Measurements from ENCODE around the gene ALPI. TPM values are rescaled to one million over a fixed set of nuclear protein-coding genes. Genes with fewer than 3 reads are reported as not detected.
"Not testable (repeated sequence)": the region's sequence is repeated elsewhere in the genome, so short reads cannot be mapped to it uniquely, and the experiment has no call there.

ALPI gene
- total RNA-seq, 4 donors from 2014 or later = not detected

- no CpG with 5 or more reads among the region's 21 CpGs for WGBS, 2 donors
Measured at GRCh38 chr2:232444409-232445148, 11.4 kb upstream of the ALPI start.

GRCh38 chr2:232445149-232445885 lies 10.6 kb upstream of the ALPI start:
- WGBS, 2 donors = 70% methylated on average over 2 of the region's 29 CpGs; no CpG with 5 or more reads in 1 of the 2 donors
- DNase-seq, H3K36me3 ChIP-seq, H3K27me3 ChIP-seq, H3K9me3 ChIP-seq, H3K4me1 ChIP-seq, H3K27ac ChIP-seq, H3K4me3 ChIP-seq: not testable (repeated sequence)
- intact Hi-C loops (cut with DNase I) = loop anchor here (5.0 kb wide), 1 partner anchor 77 kb away; the partner anchor contains the start of gene PRSS56

More at GRCh38 chr2:232444409-232445148, 11.4 kb upstream of the ALPI start:
- no peaks in the 10 kb centered on the region for H3K9me3 ChIP-seq
- no peak for DNase-seq
- H3K27ac ChIP-seq = no peak overlapping the region
- no peak for TF ChIP-seq POLR2A (IDR thresholded peaks at IDR 0.05)
- peak in 5 of 6 experiments; percentile 48 to 79 (median 56) for TF ChIP-seq CTCF (IDR thresholded peaks at IDR 0.05)
- H3K36me3 ChIP-seq = no peaks in the 10 kb centered on the region
- peaks cover 0 to 9% (median 0%) of the 10 kb centered on the region in 4 donors for H3K27me3 ChIP-seq
- peaks cover 0 to 5% (median 0%) of the 10 kb centered on the region in 3 donors for H3K4me1 ChIP-seq
- no peak overlapping the region for H3K4me3 ChIP-seq
- intact Hi-C loops (cut with DNase I) = loop anchor here (5.0 kb wide), 1 partner anchor 78 kb away; the partner anchor contains the start of gene PRSS56

- H3K27ac ChIP-seq, H3K9me3 ChIP-seq, DNase-seq, H3K27me3 ChIP-seq, H3K36me3 ChIP-seq, H3K4me1 ChIP-seq, H3K4me3 ChIP-seq: not testable (repeated sequence)
- WGBS, 2 donors = 70% methylated on average over 2 of the region's 9 CpGs; no CpG with 5 or more reads in 1 of the 2 donors
- peak in 4 of 6 experiments; percentile 8 to 51 (median 34) for TF ChIP-seq CTCF (IDR thresholded peaks at IDR 0.05)
- intact Hi-C loops (cut with DNase I) = loop anchor here (5.0 kb wide), 1 partner anchor 76 kb away; the partner anchor contains the start of gene PRSS56
Measured at GRCh38 chr2:232446266-232446777, 9.6 kb upstream of the ALPI start.

GRCh38 chr2:232447091-232447620 lies 8.8 kb upstream of the ALPI start:
- Histone ChIP-seq H3K9me3 (no peaks in the 10 kb centered on the region), H3K4me3 (no peak overlapping the region), H3K27me3 (peaks cover 0 to 4% (median 0%) of the 10 kb centered on the region in 4 donors), H3K4me1 (no peaks in the 10 kb centered on the region), H3K27ac (no peak overlapping the region), H3K36me3 (no peaks in the 10 kb centered on the region)
- intact Hi-C loops (cut with DNase I) = loop anchor here (5.0 kb wide), 1 partner anchor 75 kb away; the partner anchor contains the start of gene PRSS56
- TF ChIP-seq CTCF (IDR thresholded peaks at IDR 0.05) (no peak), POLR2A (IDR thresholded peaks at IDR 0.05) (no peak)
- DNase-seq = no peak
- 51 to 59% methylated on average over 3 to 4 of the region's 9 CpGs for WGBS, 2 donors

- intact Hi-C loops (cut with DNase I) = loop anchor here (5.0 kb wide), 1 partner anchor 75 kb away; the partner anchor contains the start of gene PRSS56
- no peaks in the 10 kb centered on the region for H3K9me3 ChIP-seq
- 72 to 80% methylated on average over 9 to 10 of the region's 18 CpGs for WGBS, 2 donors
Measured at GRCh38 chr2:232447638-232448303, 8.2 kb upstream of the ALPI start.

More at GRCh38 chr2:232447638-232448303, 8.2 kb upstream of the ALPI start:
- peaks cover 0 to 4% (median 0%) of the 10 kb centered on the region in 4 donors for H3K27me3 ChIP-seq
- DNase-seq = no peak
- no peaks in the 10 kb centered on the region for H3K36me3 ChIP-seq
- H3K4me1 ChIP-seq = no peaks in the 10 kb centered on the region
- no peak overlapping the region for H3K4me3 ChIP-seq
- no peak overlapping the region for H3K27ac ChIP-seq
- TF ChIP-seq CTCF (IDR thresholded peaks at IDR 0.05) (no peak), POLR2A (IDR thresholded peaks at IDR 0.05) (no peak)

All from esophagus squamous epithelium (tissue), 5 donors.